H1 (cell line): ENCODE data around the gene CACNA1B. TPM values are rescaled to one million over a fixed set of nuclear protein-coding genes. Genes with fewer than 3 reads are reported as not detected.

ENCODE experiments used
- CBX5 ChIP-seq: fragments of 300-800, 300-1000 bp; sonication (generic); IDR thresholded peaks from 2 replicates; pipeline ENCODE4 v1.7.1; 2016; ENCODE audit warnings: antibody characterized with exemption, low read length, low read depth
- SAP30 ChIP-seq: fragments of 300-600 bp; sonication (generic); IDR thresholded peaks from 2 replicates; pipeline ENCODE4 v1.7.1; 2012; ENCODE audit warnings: low read length, moderate library complexity, mild to moderate bottlenecking, inconsistent platforms; ENCODE audit not compliant: insufficient read depth, insufficient replicate concordance
- TEAD4 ChIP-seq: IDR thresholded peaks from 2 replicates; pipeline ENCODE4 v1.6.1; 2012; ENCODE audit warnings: low read depth, low read length, inconsistent platforms, mixed read lengths
- polyA plus RNA-seq, 7 experiments: library from polyadenylated mRNA; depleted of rRNA in 3 of 7; stranded (reverse) in 5 of 7; unstranded in 2 of 7; fragments of >200 nt in 5 of 7; fragments of 200-250 nt in 2 of 7; gene quantifications; 1 replicate in 5 of 7; 2 replicates in 1 of 7; 4 replicates in 1 of 7; pipeline versions ENCODE4 v1.2.1 to v1.2.3, GENCODE V29; 2011 to 2013; ENCODE audit warnings: missing spikeins in 2 of 7, mixed read lengths in 2 of 7
- total RNA-seq: library from RNA; stranded (reverse); fragmentation: NEBNext Ultra II Directional; extraction: Animal tissue kit (Norgen Biotek cat#: 25700); gene quantifications from 2 replicates; pipeline ENCODE4 v1.2.1, GENCODE V29; 2021

Gene CACNA1B
- total and polyA plus RNA-seq, 2 of the 8 experiments (the other 6 are each of a cell fraction or from before 2014, with no cell fraction given): 1.5 to 5.7 TPM

DNA sequence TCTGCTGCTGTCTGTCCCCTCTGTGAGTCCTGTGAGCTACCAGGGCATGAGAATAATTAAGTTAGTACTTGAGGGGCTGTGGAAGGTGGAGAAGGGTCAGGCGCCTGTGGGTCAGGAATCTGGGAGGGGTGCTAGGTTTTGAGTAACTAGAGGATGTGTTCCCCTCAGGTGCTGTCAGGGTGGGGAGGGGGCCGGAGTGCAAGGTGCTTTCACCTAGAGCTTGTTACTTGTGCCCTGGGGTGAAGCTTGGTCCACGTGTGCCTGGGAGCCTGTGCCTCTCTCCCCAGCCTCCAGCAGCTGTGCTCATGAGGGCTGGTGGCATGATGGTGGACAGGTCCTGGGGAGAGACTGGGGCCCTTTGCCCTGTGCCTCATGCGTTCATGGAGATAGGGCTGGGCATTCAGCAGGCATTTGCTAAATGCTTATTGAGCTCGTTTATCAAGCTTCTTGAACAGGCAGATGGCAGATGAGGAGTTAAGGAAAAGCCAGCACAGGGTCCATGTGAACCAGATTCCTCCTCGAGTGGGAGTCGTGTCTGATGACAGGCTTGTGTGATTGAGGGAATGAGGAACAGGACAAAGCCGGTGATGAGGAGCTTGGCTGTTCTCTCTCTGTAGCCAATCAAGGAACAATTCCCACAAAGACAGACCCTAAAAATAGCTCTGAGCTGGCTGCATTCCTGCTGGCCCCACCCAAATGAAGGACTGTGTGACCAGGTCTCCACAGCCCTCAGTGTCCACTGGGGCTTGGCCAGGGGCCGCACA lies 40.9 kb downstream of the CACNA1B start (continued):
- no peak for TF ChIP-seq CBX5
- TF ChIP-seq TEAD4: no peak
- TF ChIP-seq SAP30: no peak
